ENCODE data around the gene MVP.

MVP gene

GRCh38 chr16:29848420-29849297, 28.4 kb downstream of the MVP start:
- no peaks in the 10 kb centered on the region for H3K9me3 ChIP-seq (ENCODE audit: control insufficient read depth in 2 of 2, low read length in 2 of 2)
- H3K9ac ChIP-seq (ENCODE audit: low read length in 2 of 2): no peak overlapping the region
- H3K27me3 ChIP-seq (ENCODE audit: control insufficient read depth in 1 of 2, insufficient read depth in 2 of 2, low read length in 2 of 2): no peaks in the 10 kb centered on the region
- peaks cover 15 to 30% of the 10 kb centered on the region in 2 donors for H3K36me3 ChIP-seq (ENCODE audit: control insufficient read depth in 2 of 2, insufficient read depth in 2 of 2, low read length in 2 of 2)
- no peak overlapping the region for H3K4me3 ChIP-seq (ENCODE audit: low read length in 2 of 2)
- peaks cover 15% of the 10 kb centered on the region for H3K4me1 ChIP-seq (ENCODE audit: control insufficient read depth, insufficient read depth, low read length)
- no peak overlapping the region for H3K27ac ChIP-seq (ENCODE audit: low read length)

DNA sequence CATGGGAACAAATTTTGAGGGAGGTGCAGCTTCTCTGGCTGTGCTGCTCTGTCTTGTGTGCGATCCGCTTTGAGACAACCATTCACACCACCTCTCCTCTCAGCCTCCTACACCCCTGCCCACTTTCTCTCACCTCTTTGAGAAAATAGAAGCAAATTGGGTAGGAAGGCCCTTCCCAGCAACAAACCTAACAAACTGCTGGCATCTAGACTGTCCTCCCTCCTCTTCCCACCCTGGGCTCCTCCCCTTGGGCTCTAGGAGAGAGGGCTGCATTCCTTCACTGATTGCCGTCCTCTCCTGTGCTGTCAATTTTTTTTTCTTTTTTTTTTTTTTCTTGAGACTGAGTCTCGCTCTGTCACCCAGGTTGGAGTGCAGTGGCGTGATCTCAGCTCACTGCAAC, 29.2 kb downstream of the MVP start:
- H3K4me1 ChIP-seq (ENCODE audit: control insufficient read depth, insufficient read depth, low read length): peaks cover 15% of the 10 kb centered on the region
- no peaks in the 10 kb centered on the region for H3K9me3 ChIP-seq (ENCODE audit: control insufficient read depth in 2 of 2, low read length in 2 of 2)
- no peak overlapping the region for H3K4me3 ChIP-seq (ENCODE audit: low read length in 2 of 2)
- peaks cover 13 to 29% of the 10 kb centered on the region in 2 donors for H3K36me3 ChIP-seq (ENCODE audit: control insufficient read depth in 2 of 2, insufficient read depth in 2 of 2, low read length in 2 of 2)
- H3K27ac ChIP-seq (ENCODE audit: low read length): peak overlapping the region; percentile 49
- H3K27me3 ChIP-seq (ENCODE audit: control insufficient read depth in 1 of 2, insufficient read depth in 2 of 2, low read length in 2 of 2): no peaks in the 10 kb centered on the region
- peak overlapping the region in 1 of 2 donors; percentile 42 for H3K9ac ChIP-seq (ENCODE audit: low read length in 2 of 2)

- peaks cover 9 to 18% of the 10 kb centered on the region in 2 donors for H3K36me3 ChIP-seq (ENCODE audit: control insufficient read depth in 2 of 2, insufficient read depth in 2 of 2, low read length in 2 of 2)
- H3K27me3 ChIP-seq (ENCODE audit: control insufficient read depth in 1 of 2, insufficient read depth in 2 of 2, low read length in 2 of 2): no peaks in the 10 kb centered on the region
- no peak overlapping the region for H3K9ac ChIP-seq (ENCODE audit: low read length in 2 of 2)
- peaks cover 7% of the 10 kb centered on the region for H3K4me1 ChIP-seq (ENCODE audit: control insufficient read depth, insufficient read depth, low read length)
- H3K27ac ChIP-seq (ENCODE audit: low read length): no peak overlapping the region
- no peaks in the 10 kb centered on the region for H3K9me3 ChIP-seq (ENCODE audit: control insufficient read depth in 2 of 2, low read length in 2 of 2)
- no peak overlapping the region for H3K4me3 ChIP-seq (ENCODE audit: low read length in 2 of 2)
Measured at GRCh38 chr16:29850998-29851397, 30.7 kb downstream of the MVP start.

- H3K4me1 ChIP-seq (ENCODE audit: control insufficient read depth, insufficient read depth, low read length): peaks cover 12% of the 10 kb centered on the region
- H3K4me3 ChIP-seq (ENCODE audit: low read length in 2 of 2): no peak overlapping the region
- H3K9ac ChIP-seq (ENCODE audit: low read length in 2 of 2): no peak overlapping the region
- H3K9me3 ChIP-seq (ENCODE audit: control insufficient read depth in 2 of 2, low read length in 2 of 2): no peaks in the 10 kb centered on the region
- no peak overlapping the region for H3K27ac ChIP-seq (ENCODE audit: low read length)
- H3K27me3 ChIP-seq (ENCODE audit: control insufficient read depth in 1 of 2, insufficient read depth in 2 of 2, low read length in 2 of 2): no peaks in the 10 kb centered on the region
- H3K36me3 ChIP-seq (ENCODE audit: control insufficient read depth in 2 of 2, insufficient read depth in 2 of 2, low read length in 2 of 2): peaks cover 0 to 5% of the 10 kb centered on the region in 2 donors
Measured at GRCh38 chr16:29852654-29853053, 32.4 kb downstream of the MVP start.

GRCh38 chr16:29854520-29855100, 34.3 kb downstream of the MVP start:
- Histone ChIP-seq H3K36me3 (ENCODE audit: control insufficient read depth in 2 of 2, insufficient read depth in 2 of 2, low read length in 2 of 2) (peaks cover 4 to 14% of the 10 kb centered on the region in 2 donors), H3K9ac (ENCODE audit: low read length in 2 of 2) (no peak overlapping the region), H3K9me3 (ENCODE audit: control insufficient read depth in 2 of 2, low read length in 2 of 2) (no peaks in the 10 kb centered on the region), H3K27me3 (ENCODE audit: control insufficient read depth in 1 of 2, insufficient read depth in 2 of 2, low read length in 2 of 2) (no peaks in the 10 kb centered on the region), H3K4me1 (ENCODE audit: control insufficient read depth, insufficient read depth, low read length) (peaks cover 5% of the 10 kb centered on the region), H3K27ac (ENCODE audit: low read length) (no peak overlapping the region), H3K4me3 (ENCODE audit: low read length in 2 of 2) (no peak overlapping the region)

GRCh38 chr16:29857133-29857760, 37.0 kb downstream of the MVP start:
- Histone ChIP-seq H3K27me3 (ENCODE audit: control insufficient read depth in 1 of 2, insufficient read depth in 2 of 2, low read length in 2 of 2) (no peaks in the 10 kb centered on the region), H3K27ac (ENCODE audit: low read length) (no peak overlapping the region), H3K9ac (ENCODE audit: low read length in 2 of 2) (no peak overlapping the region), H3K4me1 (ENCODE audit: control insufficient read depth, insufficient read depth, low read length) (peaks cover 17% of the 10 kb centered on the region), H3K9me3 (ENCODE audit: control insufficient read depth in 2 of 2, low read length in 2 of 2) (no peaks in the 10 kb centered on the region), H3K36me3 (ENCODE audit: control insufficient read depth in 2 of 2, insufficient read depth in 2 of 2, low read length in 2 of 2) (peaks cover 13 to 22% of the 10 kb centered on the region in 2 donors), H3K4me3 (ENCODE audit: low read length in 2 of 2) (no peak overlapping the region)

DNA sequence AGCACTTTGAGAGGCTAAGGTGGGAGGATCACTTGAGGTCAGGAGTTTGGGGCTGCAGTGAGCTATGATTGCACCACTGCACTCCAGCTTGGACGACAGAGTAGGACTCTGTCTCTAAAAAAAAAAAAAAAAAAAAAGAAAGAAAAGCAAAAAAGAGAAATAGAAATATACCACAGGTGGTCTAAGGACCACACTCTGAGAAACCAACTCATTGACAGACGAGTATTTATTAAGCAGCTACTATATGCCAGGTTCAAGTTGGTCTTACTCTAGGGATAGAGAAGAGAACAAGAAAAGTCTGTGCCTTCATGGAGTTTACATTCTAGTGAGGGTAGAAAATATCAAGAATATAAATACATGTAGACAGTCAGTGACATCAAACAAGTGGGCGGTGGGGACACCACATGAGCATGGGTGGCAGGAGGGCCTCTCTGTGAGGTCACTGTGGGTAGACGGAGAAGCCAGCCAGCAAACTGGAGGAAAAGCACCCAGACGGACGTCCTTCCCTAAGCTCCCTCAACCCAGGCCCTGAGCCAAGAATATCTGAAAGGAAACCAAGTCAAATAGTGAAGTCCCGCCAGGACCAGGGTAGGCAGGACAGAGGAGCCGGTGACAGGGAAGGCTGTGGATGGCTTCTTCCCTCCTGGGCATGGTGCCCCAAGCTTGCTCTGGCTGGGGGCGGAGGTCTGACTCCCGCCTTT, 38.0 kb downstream of the MVP start:
- Histone ChIP-seq H3K36me3 (ENCODE audit: control insufficient read depth in 2 of 2, insufficient read depth in 2 of 2, low read length in 2 of 2) (peaks cover 13 to 22% of the 10 kb centered on the region in 2 donors), H3K4me3 (ENCODE audit: low read length in 2 of 2) (no peak overlapping the region), H3K27me3 (ENCODE audit: control insufficient read depth in 1 of 2, insufficient read depth in 2 of 2, low read length in 2 of 2) (no peaks in the 10 kb centered on the region), H3K9me3 (ENCODE audit: control insufficient read depth in 2 of 2, low read length in 2 of 2) (no peaks in the 10 kb centered on the region), H3K9ac (ENCODE audit: low read length in 2 of 2) (no peak overlapping the region), H3K27ac (ENCODE audit: low read length) (no peak overlapping the region), H3K4me1 (ENCODE audit: control insufficient read depth, insufficient read depth, low read length) (peaks cover 17% of the 10 kb centered on the region)

DNA sequence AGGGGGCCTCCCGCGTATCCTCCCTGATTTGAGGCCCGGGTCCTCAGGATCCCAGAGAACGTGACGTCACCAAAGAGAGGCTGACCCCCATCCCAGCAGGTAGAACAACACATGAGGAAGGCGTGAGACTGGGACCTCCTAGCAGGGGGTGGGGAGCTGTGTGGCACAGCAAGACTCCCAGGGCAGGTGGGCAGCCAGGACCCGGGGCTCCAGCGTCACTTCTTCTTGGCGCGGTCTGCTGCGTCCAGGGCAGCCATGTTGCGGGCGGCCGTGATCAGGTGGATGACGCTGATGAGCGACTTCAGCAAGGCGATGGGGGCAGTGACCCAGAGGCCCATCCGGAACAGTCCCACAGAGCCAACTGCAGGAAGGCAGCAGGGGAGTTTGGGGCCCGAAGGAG, 38.7 kb downstream of the MVP start:
- H3K9me3 ChIP-seq (ENCODE audit: control insufficient read depth in 2 of 2, low read length in 2 of 2): no peaks in the 10 kb centered on the region
- no peak overlapping the region for H3K4me3 ChIP-seq (ENCODE audit: low read length in 2 of 2)
- peaks cover 13 to 22% of the 10 kb centered on the region in 2 donors for H3K36me3 ChIP-seq (ENCODE audit: control insufficient read depth in 2 of 2, insufficient read depth in 2 of 2, low read length in 2 of 2)
- no peak overlapping the region for H3K9ac ChIP-seq (ENCODE audit: low read length in 2 of 2)
- peaks cover 21% of the 10 kb centered on the region for H3K4me1 ChIP-seq (ENCODE audit: control insufficient read depth, insufficient read depth, low read length)
- no peak overlapping the region for H3K27ac ChIP-seq (ENCODE audit: low read length)
- H3K27me3 ChIP-seq (ENCODE audit: control insufficient read depth in 1 of 2, insufficient read depth in 2 of 2, low read length in 2 of 2): no peaks in the 10 kb centered on the region

GRCh38 chr16:29860218-29860617, 40.0 kb downstream of the MVP start:
- no peak overlapping the region for H3K4me3 ChIP-seq (ENCODE audit: low read length in 2 of 2)
- peaks cover 21% of the 10 kb centered on the region for H3K4me1 ChIP-seq (ENCODE audit: control insufficient read depth, insufficient read depth, low read length)
- no peaks in the 10 kb centered on the region for H3K9me3 ChIP-seq (ENCODE audit: control insufficient read depth in 2 of 2, low read length in 2 of 2)
- no peak overlapping the region for H3K27ac ChIP-seq (ENCODE audit: low read length)
- H3K9ac ChIP-seq (ENCODE audit: low read length in 2 of 2): no peak overlapping the region
- peaks cover 13 to 22% of the 10 kb centered on the region in 2 donors for H3K36me3 ChIP-seq (ENCODE audit: control insufficient read depth in 2 of 2, insufficient read depth in 2 of 2, low read length in 2 of 2)
- H3K27me3 ChIP-seq (ENCODE audit: control insufficient read depth in 1 of 2, insufficient read depth in 2 of 2, low read length in 2 of 2): no peaks in the 10 kb centered on the region

- H3K36me3 ChIP-seq (ENCODE audit: control insufficient read depth in 2 of 2, insufficient read depth in 2 of 2, low read length in 2 of 2): peaks cover 13 to 22% of the 10 kb centered on the region in 2 donors
- H3K9me3 ChIP-seq (ENCODE audit: control insufficient read depth in 2 of 2, low read length in 2 of 2): no peaks in the 10 kb centered on the region
- peak overlapping the region; percentile 87 to 89 for H3K4me3 ChIP-seq (ENCODE audit: low read length in 2 of 2)
- H3K9ac ChIP-seq (ENCODE audit: low read length in 2 of 2): peak overlapping the region; percentile 88 to 95
- H3K4me1 ChIP-seq (ENCODE audit: control insufficient read depth, insufficient read depth, low read length): peaks cover 19% of the 10 kb centered on the region
- no peaks in the 10 kb centered on the region for H3K27me3 ChIP-seq (ENCODE audit: control insufficient read depth in 1 of 2, insufficient read depth in 2 of 2, low read length in 2 of 2)
- peak overlapping the region; percentile 93 for H3K27ac ChIP-seq (ENCODE audit: low read length)
Measured at GRCh38 chr16:29862383-29862883, 42.2 kb downstream of the MVP start.
